HEK293 (cell line): ENCODE measurements around the gene NRP1.

Experiments
- HOXD13 ChIP-seq: sonication (generic); formaldehyde crosslinking; IDR thresholded peaks from 2 replicates; pipeline ENCODE4 v1.8.0; 2022; ENCODE audit warnings: missing genetic modification reagents, borderline replicate concordance
- PATZ1 ChIP-seq: fragments of 450-650 bp; formaldehyde crosslinking; IDR thresholded peaks from 2 replicates; pipeline ENCODE4 v1.5.1; 2016; ENCODE audit warnings: missing biosample characterization, missing genetic modification characterization
- ZNF121 ChIP-seq: fragments of 450-650 bp; formaldehyde crosslinking; IDR thresholded peaks from 2 replicates; pipeline ENCODE4 v1.5.1; 2016; ENCODE audit warnings: missing biosample characterization, missing genetic modification characterization
- ZNF214 ChIP-seq: fragments of 450-650 bp; formaldehyde crosslinking; IDR thresholded peaks from 2 replicates; pipeline ENCODE4 v1.5.1; 2017; ENCODE audit warnings: missing biosample characterization, mild to moderate bottlenecking, missing genetic modification characterization, borderline replicate concordance
- ZNF324 ChIP-seq: fragments of 450-650 bp; formaldehyde crosslinking; IDR thresholded peaks from 2 replicates; pipeline ENCODE4 v1.5.1; 2016; ENCODE audit warnings: missing biosample characterization, missing genetic modification characterization
- ZNF391 ChIP-seq: fragments of 450-650 bp; formaldehyde crosslinking; IDR thresholded peaks from 2 replicates; pipeline ENCODE4 v1.5.1; 2016; ENCODE audit warnings: low read depth, missing biosample characterization, missing genetic modification characterization, borderline replicate concordance
- ZNF394 ChIP-seq: fragments of 450-650 bp; formaldehyde crosslinking; IDR thresholded peaks from 2 replicates; pipeline ENCODE4 v1.5.1; 2016; ENCODE audit warnings: missing biosample characterization, missing genetic modification characterization, mild to moderate bottlenecking, moderate library complexity, borderline replicate concordance
- ZNF433 ChIP-seq: fragments of 450-650 bp; formaldehyde crosslinking; IDR thresholded peaks from 2 replicates; pipeline ENCODE4 v1.5.1; 2016; ENCODE audit warnings: missing biosample characterization, missing genetic modification characterization, low read depth
- ZNF76 ChIP-seq: fragments of 450-650 bp; formaldehyde crosslinking; IDR thresholded peaks from 2 replicates; pipeline ENCODE4; 2016; ENCODE audit warnings: low read depth, missing biosample characterization, missing genetic modification characterization, borderline replicate concordance
- TF ChIP-seq, protein P1 (sequence below): fragments of 450-650 bp; formaldehyde crosslinking; IDR thresholded peaks from 2 replicates; pipeline ENCODE4 v1.5.1; 2016; ENCODE audit warnings: missing biosample characterization, missing genetic modification characterization, low read depth
- TF ChIP-seq, protein P2 (sequence below): fragments of 450-650 bp; formaldehyde crosslinking; IDR thresholded peaks from 2 replicates; pipeline ENCODE4 v1.5.1; 2016; ENCODE audit warnings: missing biosample characterization, missing genetic modification characterization
- TF ChIP-seq, protein P3 (sequence below): fragments of 450-650 bp; formaldehyde crosslinking; IDR thresholded peaks from 2 replicates; pipeline ENCODE4 v1.5.1; 2016; ENCODE audit warnings: missing biosample characterization, missing genetic modification characterization

DNA sequence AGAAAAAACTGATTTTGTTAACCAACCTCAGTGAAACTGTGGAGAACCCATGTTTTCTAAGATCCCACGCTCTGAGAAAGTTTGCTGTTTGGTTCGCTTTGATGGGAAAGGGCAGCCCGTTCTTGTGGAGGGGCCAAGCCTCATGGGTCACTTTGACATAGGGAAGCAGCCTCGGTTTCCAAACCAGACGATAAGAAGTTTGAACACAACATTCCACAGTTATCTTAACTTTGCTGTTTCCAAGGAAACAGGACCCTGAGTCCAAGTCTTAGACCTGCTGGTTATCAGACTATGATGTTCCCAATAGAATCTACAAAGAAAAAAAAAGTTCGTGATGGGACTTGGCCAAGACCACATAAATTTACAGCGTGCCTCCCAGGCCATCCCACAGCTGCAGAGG is 182.3 kb downstream of the NRP1 start:
- TF ChIP-seq, protein P1, sequence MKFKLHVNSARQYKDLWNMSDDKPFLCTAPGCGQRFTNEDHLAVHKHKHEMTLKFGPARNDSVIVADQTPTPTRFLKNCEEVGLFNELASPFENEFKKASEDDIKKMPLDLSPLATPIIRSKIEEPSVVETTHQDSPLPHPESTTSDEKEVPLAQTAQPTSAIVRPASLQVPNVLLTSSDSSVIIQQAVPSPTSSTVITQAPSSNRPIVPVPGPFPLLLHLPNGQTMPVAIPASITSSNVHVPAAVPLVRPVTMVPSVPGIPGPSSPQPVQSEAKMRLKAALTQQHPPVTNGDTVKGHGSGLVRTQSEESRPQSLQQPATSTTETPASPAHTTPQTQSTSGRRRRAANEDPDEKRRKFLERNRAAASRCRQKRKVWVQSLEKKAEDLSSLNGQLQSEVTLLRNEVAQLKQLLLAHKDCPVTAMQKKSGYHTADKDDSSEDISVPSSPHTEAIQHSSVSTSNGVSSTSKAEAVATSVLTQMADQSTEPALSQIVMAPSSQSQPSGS (tag by site-specific recombination) = no peak
- TF ChIP-seq, protein P2, sequence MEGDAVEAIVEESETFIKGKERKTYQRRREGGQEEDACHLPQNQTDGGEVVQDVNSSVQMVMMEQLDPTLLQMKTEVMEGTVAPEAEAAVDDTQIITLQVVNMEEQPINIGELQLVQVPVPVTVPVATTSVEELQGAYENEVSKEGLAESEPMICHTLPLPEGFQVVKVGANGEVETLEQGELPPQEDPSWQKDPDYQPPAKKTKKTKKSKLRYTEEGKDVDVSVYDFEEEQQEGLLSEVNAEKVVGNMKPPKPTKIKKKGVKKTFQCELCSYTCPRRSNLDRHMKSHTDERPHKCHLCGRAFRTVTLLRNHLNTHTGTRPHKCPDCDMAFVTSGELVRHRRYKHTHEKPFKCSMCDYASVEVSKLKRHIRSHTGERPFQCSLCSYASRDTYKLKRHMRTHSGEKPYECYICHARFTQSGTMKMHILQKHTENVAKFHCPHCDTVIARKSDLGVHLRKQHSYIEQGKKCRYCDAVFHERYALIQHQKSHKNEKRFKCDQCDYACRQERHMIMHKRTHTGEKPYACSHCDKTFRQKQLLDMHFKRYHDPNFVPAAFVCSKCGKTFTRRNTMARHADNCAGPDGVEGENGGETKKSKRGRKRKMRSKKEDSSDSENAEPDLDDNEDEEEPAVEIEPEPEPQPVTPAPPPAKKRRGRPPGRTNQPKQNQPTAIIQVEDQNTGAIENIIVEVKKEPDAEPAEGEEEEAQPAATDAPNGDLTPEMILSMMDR (tag by site-specific recombination) = no peak
- TF ChIP-seq ZNF76 (tag by site-specific recombination) (no peak), ZNF121 (tag by site-specific recombination) (no peak), PATZ1 (no peak), ZNF324 (tag by site-specific recombination) (no peak), ZNF214 (tag by site-specific recombination) (no peak), ZNF394 (tag by site-specific recombination) (no peak), ZNF391 (tag by site-specific recombination) (no peak), HOXD13 (no peak), ZNF433 (no peak)
- TF ChIP-seq, protein P3, sequence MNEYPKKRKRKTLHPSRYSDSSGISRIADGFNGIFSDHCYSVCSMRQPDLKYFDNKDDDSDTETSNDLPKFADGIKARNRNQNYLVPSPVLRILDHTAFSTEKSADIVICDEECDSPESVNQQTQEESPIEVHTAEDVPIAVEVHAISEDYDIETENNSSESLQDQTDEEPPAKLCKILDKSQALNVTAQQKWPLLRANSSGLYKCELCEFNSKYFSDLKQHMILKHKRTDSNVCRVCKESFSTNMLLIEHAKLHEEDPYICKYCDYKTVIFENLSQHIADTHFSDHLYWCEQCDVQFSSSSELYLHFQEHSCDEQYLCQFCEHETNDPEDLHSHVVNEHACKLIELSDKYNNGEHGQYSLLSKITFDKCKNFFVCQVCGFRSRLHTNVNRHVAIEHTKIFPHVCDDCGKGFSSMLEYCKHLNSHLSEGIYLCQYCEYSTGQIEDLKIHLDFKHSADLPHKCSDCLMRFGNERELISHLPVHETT = no peak
